Measurements from ENCODE around the gene S100PBP. TPM values are rescaled to one million over a fixed set of nuclear protein-coding genes. Genes with fewer than 3 reads are reported as not detected.
A peak's percentile ranks its signal among the peaks of the same experiment; 100 is the strongest.

Gene S100PBP
- total RNA-seq, 1 experiment from 2014 or later = 61.1 TPM

DNA sequence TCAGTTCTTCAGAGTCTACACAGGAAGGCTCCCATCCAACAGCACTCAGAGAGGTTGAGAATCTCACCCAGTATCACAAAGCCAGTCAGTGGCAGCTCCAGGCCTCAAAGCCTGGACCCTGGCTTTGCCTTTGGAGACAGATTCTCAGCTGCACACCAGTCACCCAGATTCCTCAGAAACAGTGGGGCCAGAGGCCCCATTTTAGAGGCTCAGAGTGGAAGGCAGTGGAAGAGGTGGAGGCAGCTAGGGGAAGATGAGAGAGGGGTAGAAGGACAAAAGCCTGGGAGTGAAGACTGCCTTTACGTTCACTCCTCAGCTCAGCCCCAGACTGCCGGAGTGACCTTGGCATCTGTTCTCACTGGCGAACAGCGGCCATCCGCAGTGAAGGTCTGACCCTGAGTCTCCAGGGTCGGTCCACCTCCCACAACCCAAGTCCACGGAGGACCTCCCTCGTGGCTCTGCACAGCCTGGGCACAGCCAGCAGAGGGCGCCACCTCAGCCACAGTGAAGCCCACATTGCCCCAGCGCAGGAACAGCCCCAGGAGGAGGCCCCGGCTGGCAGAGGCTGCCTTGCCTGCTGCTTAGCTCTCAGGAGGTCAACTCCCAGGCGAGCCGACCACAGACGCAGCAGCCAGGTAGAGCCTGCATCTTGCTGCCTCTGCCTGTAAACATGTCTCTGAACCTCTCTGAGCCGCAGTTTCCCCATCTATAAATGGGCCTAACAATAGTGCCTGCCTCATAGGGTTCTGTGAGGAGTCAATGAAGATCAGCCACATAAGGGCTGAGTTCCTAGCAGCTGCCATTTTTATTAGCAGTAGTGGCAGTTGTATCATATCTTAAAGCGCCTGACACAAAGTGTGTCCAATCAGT is 59.1 kb downstream of the S100PBP start:
- DNase-seq = peak; percentile 73
- peaks cover 4% of the 10 kb centered on the region for H3K36me3 Mint-ChIP-seq (ENCODE audit: insufficient read depth, unreplicated experiment)
- no peaks in the 10 kb centered on the region for H3K9me3 Mint-ChIP-seq (ENCODE audit: low read depth, unreplicated experiment)
- H3K27me3 Mint-ChIP-seq (ENCODE audit: unreplicated experiment) = peaks cover 52% of the 10 kb centered on the region
- TF ChIP-seq CTCF (IDR thresholded peaks at IDR 0.05; ENCODE audit: unreplicated experiment) = peak; percentile 87
- no TSS peak for BruUV-seq (replicated peaks)
- CTCF ChIA-PET = interaction anchor here (0.6 to 1.7 kb wide), 3 partner anchors 131 to 513 kb away, joined by 4 to 6 read pairs (median 4); no protein-coding TSS in a partner anchor
- H3K27ac Mint-ChIP-seq (ENCODE audit: unreplicated experiment) = no peak overlapping the region
- peaks cover 31% of the 10 kb centered on the region for H3K4me1 Mint-ChIP-seq (ENCODE audit: low read depth, unreplicated experiment)
- intact Hi-C loops (cut with micrococcal nuclease; ENCODE audit: unreplicated experiment) = loop anchor here (1.0 to 10.0 kb wide), 2 partner anchors 210 to 472 kb away; no protein-coding TSS in a partner anchor
- no peak overlapping the region for H3K4me3 Mint-ChIP-seq (ENCODE audit: low read depth, unreplicated experiment)

GRCh38 chr1:32877211-32878110 is 60.0 kb downstream of the S100PBP start:
- Mint-ChIP-seq H3K4me1 (ENCODE audit: low read depth, unreplicated experiment) (peaks cover 32% of the 10 kb centered on the region), H3K4me3 (ENCODE audit: low read depth, unreplicated experiment) (no peak overlapping the region), H3K27ac (ENCODE audit: unreplicated experiment) (no peak overlapping the region), H3K27me3 (ENCODE audit: unreplicated experiment) (peaks cover 43% of the 10 kb centered on the region), H3K9me3 (ENCODE audit: low read depth, unreplicated experiment) (no peaks in the 10 kb centered on the region), H3K36me3 (ENCODE audit: insufficient read depth, unreplicated experiment) (peaks cover 4% of the 10 kb centered on the region)
- BruUV-seq (replicated peaks) = no TSS peak
- no peak for TF ChIP-seq CTCF (IDR thresholded peaks at IDR 0.05; ENCODE audit: unreplicated experiment)
- intact Hi-C loops (cut with micrococcal nuclease; ENCODE audit: unreplicated experiment) = loop anchor here (10.0 kb wide), 1 partner anchor 473 kb away; no protein-coding TSS in a partner anchor
- CTCF ChIA-PET = interaction anchor here (1.3 to 1.7 kb wide), 2 partner anchors 130 to 209 kb away, joined by 4 to 6 read pairs; no protein-coding TSS in a partner anchor
- DNase-seq = no peak

- Mint-ChIP-seq H3K4me3 (ENCODE audit: low read depth, unreplicated experiment) (no peak overlapping the region), H3K36me3 (ENCODE audit: insufficient read depth, unreplicated experiment) (no peaks in the 10 kb centered on the region), H3K27me3 (ENCODE audit: unreplicated experiment) (peaks cover 37% of the 10 kb centered on the region), H3K9me3 (ENCODE audit: low read depth, unreplicated experiment) (no peaks in the 10 kb centered on the region), H3K4me1 (ENCODE audit: low read depth, unreplicated experiment) (peaks cover 32% of the 10 kb centered on the region), H3K27ac (ENCODE audit: unreplicated experiment) (no peak overlapping the region)
- TF ChIP-seq CTCF (IDR thresholded peaks at IDR 0.05; ENCODE audit: unreplicated experiment) = no peak
- CTCF ChIA-PET = interaction anchor here (0.6 to 1.2 kb wide), 2 partner anchors 15 to 29 kb away, joined by 3 read pairs; no protein-coding TSS in a partner anchor
- no peak for DNase-seq
- intact Hi-C loops (cut with micrococcal nuclease; ENCODE audit: unreplicated experiment) = loop anchor here (10.0 kb wide), 1 partner anchor 473 kb away; no protein-coding TSS in a partner anchor
- no TSS peak for BruUV-seq (replicated peaks)
Observed at GRCh38 chr1:32878183-32878582, 60.7 kb downstream of the S100PBP start.

GRCh38 chr1:32878637-32879041 is 61.2 kb downstream of the S100PBP start:
- H3K36me3 Mint-ChIP-seq (ENCODE audit: insufficient read depth, unreplicated experiment) = peaks cover 3% of the 10 kb centered on the region
- no peaks in the 10 kb centered on the region for H3K9me3 Mint-ChIP-seq (ENCODE audit: low read depth, unreplicated experiment)
- H3K4me1 Mint-ChIP-seq (ENCODE audit: low read depth, unreplicated experiment) = peaks cover 33% of the 10 kb centered on the region
- no peak overlapping the region for H3K27ac Mint-ChIP-seq (ENCODE audit: unreplicated experiment)
- no peak for TF ChIP-seq CTCF (IDR thresholded peaks at IDR 0.05; ENCODE audit: unreplicated experiment)
- CTCF ChIA-PET = interaction anchor here (0.6 to 1.2 kb wide), 2 partner anchors 14 to 29 kb away, joined by 3 read pairs; no protein-coding TSS in a partner anchor
- no peak for DNase-seq
- no peak overlapping the region for H3K4me3 Mint-ChIP-seq (ENCODE audit: low read depth, unreplicated experiment)
- BruUV-seq (replicated peaks) = no TSS peak
- intact Hi-C loops (cut with micrococcal nuclease; ENCODE audit: unreplicated experiment) = loop anchor here (10.0 kb wide), 1 partner anchor 474 kb away; no protein-coding TSS in a partner anchor
- peaks cover 40% of the 10 kb centered on the region for H3K27me3 Mint-ChIP-seq (ENCODE audit: unreplicated experiment)

All from Calu3 (cell line).